H9 (cell line): Measurements from ENCODE around the gene KANSL1L. TPM values are rescaled to one million over a fixed set of nuclear protein-coding genes. Genes with fewer than 3 reads are reported as not detected.

Experiments
- DNase-seq: peaks from one replicate; pipeline ENCODE4 v3.0.0-alpha.2; 2017
- H2AFZ ChIP-seq: one replicate; pipeline ENCODE4 v1.6.1; 2013; ENCODE audit warnings: mild to moderate bottlenecking, low read length, control low read depth, moderate library complexity
- H2AK5ac ChIP-seq: 2 replicates; pipeline ENCODE4 v1.6.1; 2013; ENCODE audit warnings: low read length, control low read depth, mixed read lengths; ENCODE audit not compliant: insufficient read length
- H2BK120ac ChIP-seq: one replicate; pipeline ENCODE4 v1.6.1; 2013; ENCODE audit warnings: low read depth, mild to moderate bottlenecking, low read length, control low read depth, inconsistent platforms; ENCODE audit not compliant: poor library complexity, severe bottlenecking
- H2BK12ac ChIP-seq: 2 replicates; pipeline ENCODE4 v1.6.1; 2013; ENCODE audit warnings: low read length, control low read depth, mixed read lengths, low read depth; ENCODE audit not compliant: insufficient read length
- H2BK15ac ChIP-seq: 2 replicates; pipeline ENCODE4 v1.6.1; 2013; ENCODE audit warnings: low read depth, low read length, control low read depth
- H2BK20ac ChIP-seq: one replicate; pipeline ENCODE4 v1.6.1; 2013; ENCODE audit warnings: low read depth, mild to moderate bottlenecking, low read length, control low read depth, inconsistent platforms; ENCODE audit not compliant: poor library complexity, severe bottlenecking
- H2BK5ac ChIP-seq: 2 replicates; pipeline ENCODE4 v1.6.1; 2013; ENCODE audit warnings: low read length, control low read depth, mixed read lengths; ENCODE audit not compliant: insufficient read length
- H3K14ac ChIP-seq: 2 replicates; pipeline ENCODE4 v1.6.1; 2013; ENCODE audit warnings: low read length, control low read depth; ENCODE audit not compliant: insufficient read depth
- H3K18ac ChIP-seq: 2 replicates; pipeline ENCODE4 v1.6.1; 2013; ENCODE audit warnings: low read depth, mild to moderate bottlenecking, mixed read lengths, low read length, control low read depth; ENCODE audit not compliant: insufficient read length
- H3K23ac ChIP-seq: 2 replicates; pipeline ENCODE4 v1.6.1; 2013; ENCODE audit warnings: low read length, control low read depth, mixed read lengths, low read depth; ENCODE audit not compliant: insufficient read length
- H3K23me2 ChIP-seq: 2 replicates; pipeline ENCODE4 v1.6.1; 2013; ENCODE audit warnings: low read depth, mild to moderate bottlenecking, mixed read lengths, low read length, control low read depth; ENCODE audit not compliant: insufficient read length, poor library complexity, severe bottlenecking
- H3K27ac ChIP-seq: 2 replicates; pipeline ENCODE4 v1.5.1; 2013; ENCODE audit warnings: low read length, control low read depth, mixed read lengths, low read depth; ENCODE audit not compliant: insufficient read length
- H3K27me3 ChIP-seq: 2 replicates; pipeline ENCODE4 v1.6.1; 2013; ENCODE audit warnings: low read length, control low read depth, inconsistent platforms; ENCODE audit not compliant: insufficient read depth
- H3K4ac ChIP-seq: 2 replicates; pipeline ENCODE4 v1.6.1; 2013; ENCODE audit warnings: low read depth, mild to moderate bottlenecking, control low read depth, inconsistent platforms, low read length, moderate library complexity
- H3K4me1 ChIP-seq: 2 replicates; pipeline ENCODE4 v1.6.1; 2013; ENCODE audit warnings: low read length, control low read depth, inconsistent platforms; ENCODE audit not compliant: insufficient read depth
- H3K4me2 ChIP-seq: 2 replicates; pipeline ENCODE4 v1.6.1; 2013; ENCODE audit warnings: low read length, control low read depth, mixed read lengths; ENCODE audit not compliant: insufficient read length, insufficient read depth
- H3K56ac ChIP-seq: 2 replicates; pipeline ENCODE4 v1.6.1; 2013; ENCODE audit warnings: low read depth, mild to moderate bottlenecking, mixed read lengths, low read length, control low read depth; ENCODE audit not compliant: insufficient read length
- H3K79me1 ChIP-seq: 2 replicates; pipeline ENCODE4 v1.6.1; 2013; ENCODE audit warnings: low read depth, mild to moderate bottlenecking, moderate library complexity, low read length, control low read depth, inconsistent platforms; ENCODE audit not compliant: insufficient read depth, poor library complexity, severe bottlenecking
- H3K79me2 ChIP-seq: 2 replicates; pipeline ENCODE4 v1.6.1; 2013; ENCODE audit warnings: low read length, control low read depth, inconsistent platforms; ENCODE audit not compliant: insufficient read depth
- H3K9ac ChIP-seq: 2 replicates; pipeline ENCODE4 v1.6.1; 2013; ENCODE audit warnings: low read length, control low read depth, mixed read lengths; ENCODE audit not compliant: insufficient read length; ENCODE audit errors: extremely low read depth
- H3K9me3 ChIP-seq: one replicate; pipeline ENCODE4 v1.6.1; 2013; ENCODE audit warnings: low read depth, low read length, inconsistent platforms; ENCODE audit not compliant: control insufficient read depth
- H3T11ph ChIP-seq: one replicate; pipeline ENCODE4 v1.6.1; 2013; ENCODE audit warnings: mild to moderate bottlenecking, low read length, control low read depth, inconsistent platforms
- H4K20me1 ChIP-seq: one replicate; pipeline ENCODE4 v1.6.1; 2013; ENCODE audit not compliant: control insufficient read depth, insufficient read length, insufficient read depth
- H4K5ac ChIP-seq: 2 replicates; pipeline ENCODE4 v1.6.1; 2013; ENCODE audit warnings: low read depth, mild to moderate bottlenecking, mixed read lengths, low read length, control low read depth; ENCODE audit not compliant: insufficient read length
- H4K8ac ChIP-seq: replicated peaks from 2 replicates; pipeline ENCODE4 v1.6.1; 2013; ENCODE audit warnings: low read length, control low read depth, mixed read lengths, low read depth; ENCODE audit not compliant: insufficient read length
- H4K91ac ChIP-seq: 2 replicates; pipeline ENCODE4 v1.6.1; 2013; ENCODE audit warnings: low read depth, mild to moderate bottlenecking, moderate library complexity, mixed read lengths, low read length, control low read depth; ENCODE audit not compliant: insufficient read length
- H3K27ac Mint-ChIP-seq, 3 experiments: 2 replicates in 2 of 3; 3 replicates in 1 of 3; pipeline ENCODE4 v1.8.0; 2020 to 2021; ENCODE audit warnings: mixed read lengths in 3 of 3, mild to moderate bottlenecking in 1 of 3, moderate library complexity in 1 of 3
- H3K27me3 Mint-ChIP-seq: 2 replicates; pipeline ENCODE4 v1.8.0; 2021; ENCODE audit warnings: low read depth, mild to moderate bottlenecking, moderate library complexity, mixed read lengths
- H3K36me3 Mint-ChIP-seq, 3 experiments: 2 replicates in 2 of 3; 3 replicates in 1 of 3; pipeline ENCODE4 v1.8.0; 2020 to 2021; ENCODE audit warnings: low read depth in 3 of 3, mixed read lengths in 3 of 3; ENCODE audit not compliant: insufficient read depth in 1 of 3
- H3K4me1 Mint-ChIP-seq, 2 experiments: 2 replicates each; pipeline ENCODE4 v1.8.0; 2020; ENCODE audit warnings: mixed read lengths in 2 of 2
- H3K4me3 Mint-ChIP-seq, 2 experiments: 2 replicates in 1 of 2; 3 replicates in 1 of 2; pipeline ENCODE4 v1.8.0; 2020 to 2021; ENCODE audit warnings: mild to moderate bottlenecking in 2 of 2, mixed read lengths in 2 of 2, moderate library complexity in 1 of 2
- H3K9me3 Mint-ChIP-seq, 2 experiments: 2 replicates in 1 of 2; 3 replicates in 1 of 2; pipeline ENCODE4 v1.8.0; 2020; ENCODE audit warnings: mild to moderate bottlenecking in 2 of 2, mixed read lengths in 2 of 2, moderate library complexity in 1 of 2
- CTCF ChIP-seq: fragments of 200-600 bp; sonication (generic); conservative IDR thresholded peaks from 3 replicates; pipeline ENCODE4 v1.8.0; 2021; ENCODE audit warnings: antibody characterized with exemption, mild to moderate bottlenecking
- WGBS: extraction: QIAGEN DNeasy Blood & Tissue Kit; methylation state at CpG from one replicate; pipeline ENCODE4 v1.1.7; 2013; ENCODE audit warnings: missing lambda C conversion rate, low lambda C conversion rate, mixed read lengths; ENCODE audit not compliant: insufficient read length; ENCODE audit errors: extremely low coverage; 5-methylcytosine and 5-hydroxymethylcytosine counted together
- total RNA-seq: library from RNA; stranded (reverse); gene quantifications from 2 replicates; pipeline ENCODE4 v1.2.1, GENCODE V29; 2021

The KANSL1L gene
- total RNA-seq, 1 experiment from 2014 or later = 8.2 TPM

- no peaks in the 10 kb centered on the region for H3K9me3 ChIP-seq
- peaks cover 0 to 13% (median 12%) of the 10 kb centered on the region in 3 experiments; a peak in 5 of 7 replicates for H3K36me3 Mint-ChIP-seq
- no peak overlapping the region for H3K18ac ChIP-seq
These were observed 13.0 kb downstream of the KANSL1L start for GRCh38 chr2:210158236-210158635.

More at GRCh38 chr2:210158236-210158635, 13.0 kb downstream of the KANSL1L start:
- Mint-ChIP-seq H3K9me3 (no peaks in the 10 kb centered on the region), H3K27ac (peak overlapping the region in 1 of 3 experiments; percentile 13; a peak in 1 of 7 replicates), H3K4me3 (no peak overlapping the region), H3K27me3 (no peaks in the 10 kb centered on the region), H3K4me1 (peaks cover 11 to 22% of the 10 kb centered on the region in 2 experiments)
- Histone ChIP-seq H3T11ph (no peak overlapping the region), H4K20me1 (no peaks in the 10 kb centered on the region), H4K8ac (no peak overlapping the region), H2BK12ac (no peak overlapping the region), H3K4me2 (no peak overlapping the region), H4K5ac (no peak overlapping the region), H3K4ac (no peak overlapping the region), H3K23me2 (no peaks in the 10 kb centered on the region), H3K23ac (no peak overlapping the region), H2BK120ac (no peak overlapping the region), H3K14ac (no peak overlapping the region), H4K91ac (no peak overlapping the region), H3K56ac (no peak overlapping the region), H3K27ac (no peak overlapping the region), H2BK15ac (no peak overlapping the region; the same call in 1 of the 2 replicates), H3K4me1 (no peaks in the 10 kb centered on the region), H2BK20ac (no peak overlapping the region), H2AK5ac (no peak overlapping the region), H2BK5ac (no peak overlapping the region), H3K79me2 (no peaks in the 10 kb centered on the region), H3K27me3 (no peaks in the 10 kb centered on the region), H3K79me1 (peaks cover 7% of the 10 kb centered on the region), H2AFZ (no peak overlapping the region), H3K9ac (no peak overlapping the region)
- DNase-seq = no peak
- no CpG with 5 or more reads among the region's 2 CpGs for WGBS
- no peak for TF ChIP-seq CTCF
